Measurements from ENCODE around the gene APC. TPM values are rescaled to one million over a fixed set of nuclear protein-coding genes. Genes with fewer than 3 reads are reported as not detected.

APC gene
- total RNA-seq, 1 donor: 67.0 TPM

GRCh38 chr5:112738191-112738560, 491 bp downstream of the APC start:
- H3K9me3 ChIP-seq (ENCODE audit: low read depth, low read length): no peaks in the 10 kb centered on the region
- TF ChIP-seq CTCF (IDR thresholded peaks at IDR 0.05; ENCODE audit: extremely low read depth, low read depth, low read length): no peak
- peaks cover 30% of the 10 kb centered on the region for H3K4me1 ChIP-seq (ENCODE audit: insufficient read depth, low read length)
- peak overlapping the region; percentile 98 for H3K4me2 ChIP-seq (ENCODE audit: insufficient read depth, low read length)
- H4K20me1 ChIP-seq (ENCODE audit: insufficient read depth, low read length): no peaks in the 10 kb centered on the region
- H3K79me2 ChIP-seq (ENCODE audit: insufficient read depth, low read length): peaks cover 64% of the 10 kb centered on the region
- H2AFZ ChIP-seq (ENCODE audit: low read length): peak overlapping the region; percentile 94
- peak overlapping the region; percentile 83 for H3K27ac ChIP-seq (ENCODE audit: low read depth, low read length)
- H3K4me3 ChIP-seq (ENCODE audit: insufficient read depth, low read length): peak overlapping the region; percentile 83
- no peaks in the 10 kb centered on the region for H3K27me3 ChIP-seq (ENCODE audit: insufficient read depth, low read length)
- no peak for DNase-seq (ENCODE audit: insufficient read length, low spot score, missing footprints)
- no peaks in the 10 kb centered on the region for H3K36me3 ChIP-seq (ENCODE audit: insufficient read depth, low read length)

- Histone ChIP-seq H3K4me3 (ENCODE audit: insufficient read depth, low read length) (no peak overlapping the region), H3K79me2 (ENCODE audit: insufficient read depth, low read length) (peaks cover 83% of the 10 kb centered on the region), H2AFZ (ENCODE audit: low read length) (no peak overlapping the region), H3K4me1 (ENCODE audit: insufficient read depth, low read length) (peaks cover 12% of the 10 kb centered on the region), H3K27ac (ENCODE audit: low read depth, low read length) (no peak overlapping the region), H4K20me1 (ENCODE audit: insufficient read depth, low read length) (no peaks in the 10 kb centered on the region), H3K36me3 (ENCODE audit: insufficient read depth, low read length) (no peaks in the 10 kb centered on the region), H3K4me2 (ENCODE audit: insufficient read depth, low read length) (no peak overlapping the region), H3K9me3 (ENCODE audit: low read depth, low read length) (no peaks in the 10 kb centered on the region), H3K27me3 (ENCODE audit: insufficient read depth, low read length) (no peaks in the 10 kb centered on the region)
- DNase-seq (ENCODE audit: insufficient read length, low spot score, missing footprints): no peak
- TF ChIP-seq CTCF (IDR thresholded peaks at IDR 0.05; ENCODE audit: extremely low read depth, low read depth, low read length): no peak
Measured at GRCh38 chr5:112742424-112742823, 4.7 kb downstream of the APC start.

GRCh38 chr5:112743631-112744030, 5.9 kb downstream of the APC start:
- TF ChIP-seq CTCF (IDR thresholded peaks at IDR 0.05; ENCODE audit: extremely low read depth, low read depth, low read length): no peak
- H3K79me2 ChIP-seq (ENCODE audit: insufficient read depth, low read length): peaks cover 81% of the 10 kb centered on the region
- no peak overlapping the region for H2AFZ ChIP-seq (ENCODE audit: low read length)
- no peak overlapping the region for H3K4me3 ChIP-seq (ENCODE audit: insufficient read depth, low read length)
- H3K27ac ChIP-seq (ENCODE audit: low read depth, low read length): no peak overlapping the region
- no peaks in the 10 kb centered on the region for H3K9me3 ChIP-seq (ENCODE audit: low read depth, low read length)
- H3K27me3 ChIP-seq (ENCODE audit: insufficient read depth, low read length): no peaks in the 10 kb centered on the region
- H3K4me2 ChIP-seq (ENCODE audit: insufficient read depth, low read length): no peak overlapping the region
- no peaks in the 10 kb centered on the region for H4K20me1 ChIP-seq (ENCODE audit: insufficient read depth, low read length)
- H3K36me3 ChIP-seq (ENCODE audit: insufficient read depth, low read length): no peaks in the 10 kb centered on the region
- peaks cover 5% of the 10 kb centered on the region for H3K4me1 ChIP-seq (ENCODE audit: insufficient read depth, low read length)
- no peak for DNase-seq (ENCODE audit: insufficient read length, low spot score, missing footprints)

GRCh38 chr5:112752335-112752734, 14.7 kb downstream of the APC start:
- Histone ChIP-seq H3K27me3 (ENCODE audit: insufficient read depth, low read length) (no peaks in the 10 kb centered on the region), H3K4me2 (ENCODE audit: insufficient read depth, low read length) (no peak overlapping the region), H3K9me3 (ENCODE audit: low read depth, low read length) (no peaks in the 10 kb centered on the region), H4K20me1 (ENCODE audit: insufficient read depth, low read length) (peaks cover 3% of the 10 kb centered on the region), H3K4me1 (ENCODE audit: insufficient read depth, low read length) (peaks cover 2% of the 10 kb centered on the region), H3K4me3 (ENCODE audit: insufficient read depth, low read length) (no peak overlapping the region), H3K79me2 (ENCODE audit: insufficient read depth, low read length) (peaks cover 58% of the 10 kb centered on the region), H3K36me3 (ENCODE audit: insufficient read depth, low read length) (no peaks in the 10 kb centered on the region), H2AFZ (ENCODE audit: low read length) (no peak overlapping the region), H3K27ac (ENCODE audit: low read depth, low read length) (no peak overlapping the region)
- DNase-seq (ENCODE audit: insufficient read length, low spot score, missing footprints): no peak
- TF ChIP-seq CTCF (IDR thresholded peaks at IDR 0.05; ENCODE audit: extremely low read depth, low read depth, low read length): no peak
